IPS-18c (cell line): ENCODE results near the gene MBD3.

Experiments
- H3K4me3 ChIP-seq: 2 replicates; pipeline ENCODE4 v1.7.0; 2013; ENCODE audit warnings: low read depth, mild to moderate bottlenecking, low read length, moderate library complexity; ENCODE audit not compliant: insufficient read depth
- H3K9me3 ChIP-seq: one replicate; pipeline ENCODE4 v1.6.1; 2013; ENCODE audit warnings: mild to moderate bottlenecking, low read length, moderate library complexity; ENCODE audit not compliant: control insufficient read depth, insufficient read depth

The MBD3 gene

DNA sequence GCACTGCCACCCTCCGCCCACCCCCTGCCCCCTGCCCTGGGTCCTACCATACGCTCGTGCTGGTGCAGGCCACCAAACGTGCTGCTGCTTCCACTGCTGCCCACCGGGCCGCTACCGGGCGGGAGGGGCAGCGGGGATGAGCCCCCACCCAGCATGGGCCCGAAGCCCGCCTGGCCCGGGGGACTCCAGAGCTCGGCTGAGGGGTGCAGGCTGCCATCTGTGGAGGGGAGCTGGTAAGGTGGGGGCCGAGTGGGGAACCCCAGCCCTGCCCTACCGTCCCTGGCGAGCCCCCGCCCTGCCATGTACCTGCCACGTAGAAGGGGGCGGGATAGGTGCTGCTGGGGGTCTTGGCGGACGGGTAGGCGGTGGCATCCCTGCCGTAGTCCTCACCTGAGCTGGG is 29.3 kb upstream of the MBD3 start:
- peaks cover 4% of the 10 kb centered on the region for H3K9me3 ChIP-seq
- H3K4me3 ChIP-seq: no peak overlapping the region

DNA sequence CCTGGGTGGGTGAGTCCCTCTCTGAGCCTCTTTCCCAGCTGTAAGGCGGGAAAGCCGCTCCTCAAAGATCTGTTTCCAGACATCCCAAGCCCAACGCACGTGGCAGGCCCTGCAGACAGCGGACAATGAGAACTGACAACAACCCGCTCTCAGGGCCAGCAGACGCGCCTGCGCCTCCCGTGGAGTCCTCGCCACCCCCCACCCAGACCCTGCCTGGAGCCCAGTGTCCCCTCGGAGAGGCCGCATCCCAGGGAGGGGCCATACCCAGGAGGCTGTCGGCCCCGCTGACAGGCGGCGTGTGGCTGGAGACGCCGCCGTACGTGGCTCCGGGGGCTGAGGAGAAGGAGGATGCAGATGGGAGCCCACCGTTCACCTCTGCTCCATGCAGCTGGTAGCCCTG is 28.9 kb upstream of the MBD3 start:
- H3K9me3 ChIP-seq: peaks cover 4% of the 10 kb centered on the region
- H3K4me3 ChIP-seq: no peak overlapping the region

DNA sequence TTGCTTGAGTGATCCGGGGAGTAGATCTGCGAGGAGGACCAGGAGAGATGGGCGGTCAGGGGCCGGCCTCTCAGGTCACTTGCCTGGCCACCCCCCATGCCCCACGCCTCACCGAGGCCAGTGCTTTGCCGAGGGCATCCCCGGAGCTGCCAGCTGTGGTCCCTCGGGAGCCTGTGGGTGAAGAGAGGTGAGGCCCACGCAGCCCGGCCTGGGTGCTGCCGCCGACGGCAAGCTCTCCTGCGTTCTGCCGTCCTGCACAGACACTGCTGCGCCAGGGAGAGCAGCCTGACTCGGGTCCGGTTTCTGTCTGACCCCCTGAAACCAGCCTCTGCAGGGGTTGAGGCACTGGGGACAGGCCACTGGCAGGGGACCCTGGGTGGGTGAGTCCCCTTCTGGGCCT is 28.4 kb upstream of the MBD3 start:
- Histone ChIP-seq H3K4me3 (no peak overlapping the region), H3K9me3 (peaks cover 4% of the 10 kb centered on the region)

DNA sequence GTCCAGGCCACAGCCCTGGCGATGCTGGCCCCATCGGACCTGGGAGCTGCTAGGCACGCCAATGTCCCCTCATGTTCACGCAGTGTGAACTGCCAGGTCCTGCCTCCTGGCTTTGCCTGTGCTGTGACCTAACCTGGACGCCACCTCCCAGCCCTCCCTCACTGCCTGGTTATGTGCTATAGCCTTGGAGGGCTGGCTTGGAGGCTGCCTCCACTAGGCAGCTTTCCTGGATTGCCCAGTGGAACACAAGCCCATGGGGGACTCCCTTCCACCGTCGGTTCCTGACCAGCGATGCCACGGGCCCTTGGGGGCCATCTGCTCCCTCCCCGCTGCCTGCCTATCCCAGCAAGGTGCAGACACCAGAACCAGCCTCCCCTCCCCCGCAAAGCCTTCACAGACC is 27.8 kb upstream of the MBD3 start:
- H3K4me3 ChIP-seq: no peak overlapping the region
- H3K9me3 ChIP-seq: peaks cover 4% of the 10 kb centered on the region

DNA sequence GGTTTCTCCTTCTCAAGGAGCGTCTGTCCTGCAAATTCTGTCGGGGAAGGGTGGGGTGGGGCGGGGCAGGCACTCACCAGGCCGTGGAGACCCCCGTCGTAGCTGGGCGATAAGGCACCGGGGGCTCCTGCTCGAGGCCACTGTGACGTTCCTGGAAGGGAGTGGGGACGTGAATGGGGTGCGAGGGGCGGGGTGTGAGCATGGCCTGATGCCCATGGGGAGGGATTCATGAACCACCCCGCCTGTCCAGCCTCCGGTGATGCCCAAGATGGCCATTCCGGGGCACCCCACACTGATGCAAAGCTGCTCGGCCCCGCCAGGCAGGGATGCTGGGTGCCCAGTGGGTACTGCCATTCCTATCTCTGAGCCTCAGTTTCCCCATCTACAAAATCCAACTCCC is 27.0 kb upstream of the MBD3 start:
- Histone ChIP-seq H3K9me3 (peaks cover 4% of the 10 kb centered on the region), H3K4me3 (no peak overlapping the region)

DNA sequence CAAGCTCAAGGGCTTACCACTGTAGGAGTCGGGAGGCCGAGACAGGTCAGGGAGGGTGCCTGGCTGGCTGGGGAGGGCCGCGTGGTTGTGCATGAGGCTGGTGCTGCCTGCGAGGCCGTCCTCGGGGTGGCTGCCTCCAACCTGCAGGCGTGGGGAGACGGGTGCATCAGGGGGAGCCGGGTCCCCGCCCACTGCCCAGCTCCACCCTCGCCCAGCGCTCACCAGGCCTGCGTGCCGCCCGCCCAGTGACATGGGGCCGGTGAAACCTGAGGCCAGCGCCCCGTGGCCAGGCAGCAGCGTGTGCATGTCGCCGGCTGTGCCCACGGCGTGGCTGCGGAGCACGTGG is 26.4 kb upstream of the MBD3 start:
- Histone ChIP-seq H3K9me3 (peaks cover 4% of the 10 kb centered on the region), H3K4me3 (no peak overlapping the region)

DNA sequence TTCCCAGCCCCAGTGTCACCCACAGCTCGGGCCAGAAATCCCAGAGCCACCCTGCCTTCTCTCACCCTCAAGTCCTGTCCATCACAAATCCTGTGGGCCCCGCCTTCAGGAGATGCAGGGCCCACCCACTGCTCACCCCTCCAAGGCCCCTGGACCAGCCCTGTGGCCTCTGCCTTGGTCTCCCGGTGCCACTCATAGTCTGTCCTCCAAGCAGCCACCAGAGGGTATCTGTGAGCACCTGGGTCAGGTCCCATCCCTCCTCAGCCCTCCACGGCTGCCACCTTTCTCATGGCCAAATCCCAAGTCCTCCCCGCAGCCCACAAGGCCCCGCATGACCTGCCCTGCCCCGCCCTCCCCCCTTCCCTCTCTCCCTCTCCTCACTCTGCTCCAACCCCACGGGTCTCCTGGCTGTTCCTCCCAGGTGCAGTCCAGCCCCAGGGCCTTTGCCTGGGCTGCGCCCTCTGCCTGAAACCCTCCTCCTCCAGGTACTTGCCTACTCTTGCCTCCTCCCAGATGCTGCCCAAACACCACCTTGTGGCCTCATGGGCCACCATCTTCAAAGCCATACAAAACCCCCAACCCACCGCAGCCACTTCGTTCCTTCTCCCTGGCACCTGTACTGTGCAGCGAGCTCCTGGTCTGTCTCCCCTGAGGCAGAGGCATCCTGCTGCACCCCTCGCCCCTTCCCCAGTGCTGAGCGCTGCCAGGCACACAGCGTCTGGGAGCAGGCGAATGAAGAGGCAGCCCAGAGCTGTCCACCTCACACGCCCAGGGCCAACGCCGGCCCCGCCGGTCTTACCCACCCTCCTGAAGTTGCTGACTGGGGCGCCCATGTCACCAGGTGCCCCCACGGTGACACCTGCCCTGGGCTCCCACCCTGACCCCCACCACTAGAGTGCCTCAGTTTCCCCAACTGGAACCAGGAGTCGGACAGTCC is 25.8 kb upstream of the MBD3 start:
- Histone ChIP-seq H3K9me3 (peaks cover 4% of the 10 kb centered on the region), H3K4me3 (no peak overlapping the region)

DNA sequence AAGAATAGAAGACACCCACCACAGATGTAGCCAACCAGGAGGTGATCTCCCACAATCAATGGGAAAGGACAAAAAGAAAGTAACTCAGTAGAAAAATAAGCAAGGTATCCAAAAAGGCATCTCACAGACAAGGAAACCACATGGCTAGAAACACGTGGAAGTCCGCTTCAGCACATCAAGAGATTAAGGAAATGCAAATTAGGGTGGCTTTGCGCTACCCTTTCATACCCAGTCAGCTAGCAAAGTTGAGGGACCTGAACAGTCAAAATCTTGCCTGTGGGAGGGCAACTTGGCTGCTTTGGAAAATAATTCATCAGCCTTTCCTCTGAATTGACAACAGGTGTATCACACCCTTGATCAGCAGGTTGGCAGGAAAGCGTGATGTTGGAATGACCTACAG is 24.2 kb upstream of the MBD3 start:
- peaks cover 2% of the 10 kb centered on the region for H3K9me3 ChIP-seq
- H3K4me3 ChIP-seq: no peak overlapping the region

DNA sequence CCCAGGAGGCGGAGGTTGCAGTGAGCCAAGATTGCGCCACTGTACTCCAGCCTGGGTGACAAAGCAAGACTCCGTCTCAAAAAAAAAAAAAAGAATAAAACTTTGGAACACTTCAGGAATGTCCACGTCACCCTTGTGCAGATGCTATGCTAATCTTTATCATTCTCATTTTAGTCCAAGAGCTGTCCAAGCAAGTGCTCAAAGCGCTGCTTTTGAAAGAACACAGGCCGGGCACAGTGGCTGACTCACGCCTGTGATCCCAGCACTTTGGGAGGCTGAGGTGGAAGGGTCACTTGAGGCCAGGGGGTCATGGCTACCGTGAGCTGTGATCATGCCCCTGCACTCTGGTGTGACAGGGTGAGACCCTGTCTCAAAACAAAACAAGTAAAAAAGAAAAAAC is 23.7 kb upstream of the MBD3 start:
- no peak overlapping the region for H3K4me3 ChIP-seq
- peaks cover 2% of the 10 kb centered on the region for H3K9me3 ChIP-seq

DNA sequence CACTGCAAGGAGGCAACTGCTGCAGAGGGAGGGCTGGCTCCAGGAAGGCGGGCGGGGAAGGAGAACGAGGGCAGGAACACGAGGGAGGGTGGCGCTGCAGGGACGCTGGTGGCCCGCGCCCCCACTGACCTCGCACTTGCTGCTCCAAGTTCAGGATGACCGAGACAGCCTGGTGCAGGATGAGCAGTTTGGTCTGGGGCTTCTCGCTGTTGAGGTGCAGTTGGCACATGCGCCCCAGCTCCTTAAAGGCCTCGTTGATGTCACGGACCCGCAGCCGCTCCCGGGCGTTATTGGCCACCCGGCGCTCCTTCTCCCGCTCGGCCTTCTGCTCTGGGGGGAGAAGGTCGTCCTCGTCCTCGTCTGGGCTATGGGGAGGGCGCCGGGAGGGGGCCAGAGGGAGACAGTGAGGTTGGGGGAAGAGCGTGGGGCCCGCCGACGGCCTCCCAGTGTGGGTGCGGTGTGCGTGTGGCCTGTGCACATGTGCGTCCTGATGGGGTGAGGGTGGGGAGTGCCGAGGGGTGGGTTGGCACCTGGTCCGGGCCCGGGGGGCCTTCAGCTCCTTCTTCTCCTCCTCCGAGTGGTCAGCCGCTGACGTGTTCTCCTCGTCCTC is 22.6 kb upstream of the MBD3 start:
- Histone ChIP-seq H3K9me3 (peaks cover under 1% of the 10 kb centered on the region), H3K4me3 (no peak overlapping the region)

DNA sequence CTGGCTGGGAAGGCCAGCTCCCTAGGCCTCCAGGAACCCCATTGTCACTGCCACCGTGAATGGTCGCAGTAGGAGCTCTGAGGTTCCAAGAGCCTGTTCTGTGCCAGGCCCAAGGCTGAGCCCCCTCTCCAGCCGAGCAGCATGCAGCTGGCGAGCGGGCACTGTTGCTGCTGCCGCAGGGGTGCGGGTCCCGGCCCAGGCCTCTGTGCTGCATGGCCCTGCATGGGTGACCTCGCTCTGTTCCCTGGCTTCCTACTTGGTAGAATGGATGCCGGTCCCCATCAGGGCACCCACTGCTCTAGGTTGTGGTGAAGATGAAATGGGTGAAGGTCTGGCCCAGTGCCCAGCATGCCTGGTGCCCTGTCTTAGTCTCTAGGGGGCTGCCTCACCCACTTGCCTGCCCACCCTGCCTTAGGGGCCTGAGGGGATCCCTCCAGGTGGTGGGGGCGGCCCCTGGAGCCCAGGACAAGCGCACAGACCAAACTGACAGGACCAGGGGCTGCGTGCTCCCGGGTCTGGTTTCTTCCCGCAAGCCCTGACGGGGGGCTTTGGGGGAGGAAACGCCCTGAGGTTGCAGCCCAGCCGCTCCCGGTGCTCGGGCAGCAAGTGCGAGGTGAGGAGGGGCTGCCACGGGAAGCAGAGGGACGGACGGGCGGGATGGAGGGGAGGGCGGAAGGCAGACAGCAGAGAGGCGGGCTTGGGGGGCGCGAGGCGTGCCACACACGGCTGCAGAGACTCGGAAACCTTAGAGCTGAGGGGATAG is 21.3 kb upstream of the MBD3 start:
- Histone ChIP-seq H3K4me3 (no peak overlapping the region), H3K9me3 (no peaks in the 10 kb centered on the region)

DNA sequence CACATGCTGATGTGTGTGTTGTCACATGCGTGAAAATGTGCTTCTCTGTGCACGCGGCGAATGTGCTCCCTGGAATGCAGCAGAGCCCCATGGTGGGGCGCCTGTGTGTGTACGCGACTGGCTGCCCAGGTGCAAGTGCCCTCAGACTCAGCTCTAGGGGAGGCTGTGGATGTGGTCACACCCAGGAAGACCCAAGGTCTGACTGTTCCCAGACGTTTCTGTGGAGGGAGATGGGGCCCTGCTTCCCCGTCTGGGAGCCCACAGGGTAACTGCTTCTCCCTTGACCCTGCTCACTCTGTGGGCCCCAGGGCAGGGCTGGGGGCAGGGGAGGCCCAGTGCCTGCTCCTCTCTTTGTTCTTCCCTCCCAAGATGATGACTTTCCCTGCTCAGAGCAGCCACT is 20.5 kb upstream of the MBD3 start:
- H3K4me3 ChIP-seq: no peak overlapping the region
- no peaks in the 10 kb centered on the region for H3K9me3 ChIP-seq

DNA sequence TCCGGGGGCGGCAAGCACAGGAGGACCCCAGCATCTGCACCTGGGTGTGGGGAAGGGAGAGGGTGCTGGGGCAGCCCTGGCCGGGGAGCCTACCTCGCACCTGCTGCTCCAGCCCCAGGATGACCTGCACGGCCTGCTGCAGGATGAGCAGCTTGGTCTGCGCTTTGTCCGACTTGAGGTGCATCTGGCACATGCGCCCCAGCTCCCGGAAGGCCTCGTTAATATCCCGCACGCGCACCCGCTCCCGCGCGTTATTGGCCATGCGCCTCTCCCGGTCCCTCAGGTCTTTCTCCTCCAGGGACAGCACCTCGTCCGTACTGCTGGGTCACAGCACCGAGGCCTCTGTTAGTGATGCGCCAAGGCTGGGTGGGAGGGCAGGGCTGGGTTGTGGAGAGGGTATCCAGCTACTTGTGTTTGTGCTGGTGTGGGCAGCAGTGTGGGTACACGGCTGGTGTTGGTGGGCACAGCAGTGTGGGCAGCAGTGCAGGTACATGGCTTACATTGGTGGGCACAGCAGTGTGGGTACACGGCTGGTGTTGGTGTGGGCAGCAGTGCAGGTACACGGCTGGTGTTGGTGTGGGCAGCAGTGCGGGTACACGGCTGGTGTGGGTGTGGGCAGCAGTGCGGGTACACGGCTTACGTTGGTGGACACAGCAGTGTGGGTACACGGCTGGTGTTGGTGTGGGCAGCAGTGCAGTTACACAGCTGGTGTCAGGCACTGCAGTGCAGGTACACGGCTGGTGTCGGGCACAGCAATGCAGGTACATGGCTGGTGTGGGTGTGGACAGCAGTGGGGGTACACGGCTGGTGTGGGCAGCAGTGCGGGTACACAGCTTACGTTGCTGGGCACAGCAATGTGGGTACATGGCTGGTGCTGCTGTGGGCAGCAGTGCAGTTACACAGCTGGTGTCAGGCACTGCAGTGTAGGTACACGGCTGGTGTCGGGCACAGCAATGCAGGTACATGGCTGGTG is 19.7 kb upstream of the MBD3 start:
- H3K9me3 ChIP-seq: no peaks in the 10 kb centered on the region
- H3K4me3 ChIP-seq: no peak overlapping the region

DNA sequence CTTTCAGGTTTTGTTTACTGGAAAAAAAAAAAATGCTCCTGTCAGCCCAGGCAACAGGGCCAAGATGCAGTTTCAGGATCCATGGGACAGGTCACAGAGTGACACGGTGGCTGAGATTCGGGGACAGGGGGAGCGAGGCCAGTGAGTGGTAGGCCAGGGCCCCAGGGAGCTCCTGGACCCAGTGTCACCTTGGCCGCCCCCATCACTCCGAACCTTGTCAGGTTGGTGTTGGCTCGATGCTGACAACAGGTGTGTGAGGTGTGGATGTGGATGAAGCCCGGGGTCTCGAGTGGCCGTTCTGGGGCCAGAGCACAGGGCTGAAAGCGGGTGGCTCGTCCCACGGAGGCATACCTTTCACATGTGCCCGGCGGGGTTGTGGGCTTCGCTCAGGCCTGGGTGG is 18.7 kb upstream of the MBD3 start:
- Histone ChIP-seq H3K9me3 (no peaks in the 10 kb centered on the region), H3K4me3 (no peak overlapping the region)

DNA sequence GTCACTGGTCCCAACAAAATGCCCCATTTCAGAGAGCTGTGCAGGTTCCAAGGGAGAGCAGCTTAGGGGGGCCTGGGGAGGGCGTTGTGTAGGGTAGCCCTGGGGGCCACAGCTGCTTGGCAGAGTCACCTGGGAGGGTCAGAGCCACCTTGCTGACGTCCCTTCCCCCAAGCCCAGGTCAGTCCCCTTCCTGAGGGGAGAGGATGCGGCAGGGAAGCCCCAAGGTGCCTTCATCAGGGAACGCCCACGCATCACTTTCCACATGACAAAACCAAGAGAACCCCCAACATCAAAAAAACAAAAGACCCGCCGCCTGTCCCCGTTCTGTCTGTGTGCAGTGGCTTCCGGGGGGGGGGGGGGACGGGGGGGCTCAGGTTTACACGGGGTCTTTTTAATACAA is 17.9 kb upstream of the MBD3 start:
- Histone ChIP-seq H3K4me3 (no peak overlapping the region), H3K9me3 (no peaks in the 10 kb centered on the region)

DNA sequence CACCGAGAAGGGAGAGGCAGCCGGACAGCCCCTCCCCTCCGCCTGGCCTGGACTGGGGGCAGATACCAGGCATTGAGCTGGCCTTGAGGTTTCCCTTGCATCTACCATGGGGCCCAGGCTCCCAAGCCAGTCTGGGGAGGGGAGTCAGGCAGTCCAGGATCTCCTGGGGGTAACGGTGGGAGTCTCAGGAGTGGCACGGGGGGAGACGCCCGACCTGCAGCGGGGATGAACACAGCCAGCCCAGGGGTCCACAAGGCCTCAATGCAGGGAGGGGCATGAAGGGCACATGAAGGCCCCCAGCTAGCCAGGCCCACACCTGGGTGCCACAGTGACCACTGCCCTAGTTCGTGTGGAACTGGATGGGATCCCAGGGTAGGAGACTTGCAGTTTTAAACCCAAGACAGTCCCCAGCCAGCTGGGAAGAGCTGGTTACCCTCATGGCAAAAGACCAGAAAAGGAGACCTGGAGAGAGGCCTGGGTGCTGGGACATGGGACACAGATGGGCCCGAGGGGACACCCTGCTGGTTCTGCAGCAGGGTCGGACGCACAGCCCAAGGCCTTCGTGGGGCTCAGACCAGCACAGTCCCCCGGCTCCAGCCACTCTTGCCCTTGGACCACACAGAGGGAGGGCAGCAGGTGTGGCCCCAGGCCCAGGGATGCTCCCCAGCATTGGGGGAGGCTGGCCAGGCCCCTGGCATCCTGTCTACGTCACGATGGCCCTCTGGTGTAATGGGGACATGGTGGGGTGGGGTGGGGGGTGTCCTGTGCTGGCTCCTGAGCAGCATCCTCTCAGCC is 17.2 kb upstream of the MBD3 start:
- no peaks in the 10 kb centered on the region for H3K9me3 ChIP-seq
- no peak overlapping the region for H3K4me3 ChIP-seq

DNA sequence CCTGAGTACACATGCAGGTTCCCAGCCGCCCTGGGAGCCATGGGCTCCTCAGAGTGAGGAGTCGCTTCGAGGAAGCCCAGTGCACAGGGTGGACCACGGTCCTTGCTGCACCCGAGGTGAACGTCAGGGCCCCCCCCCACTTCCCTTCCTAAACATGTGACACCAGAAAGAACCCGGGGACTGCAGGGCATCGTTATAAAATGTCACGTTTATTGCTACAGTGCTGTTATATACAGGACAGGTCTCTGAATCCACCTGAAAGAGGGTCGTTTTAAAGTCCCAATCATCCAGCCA is 16.4 kb upstream of the MBD3 start:
- Histone ChIP-seq H3K4me3 (no peak overlapping the region), H3K9me3 (no peaks in the 10 kb centered on the region)
